Neural cell (in vitro differentiated cells): ENCODE data around the gene SMCO2.

Experiments used
- CTCF ChIP-seq: fragments of 450-650 bp; IDR thresholded peaks from 2 replicates; pipeline ENCODE4 v1.5.1; 2014; ENCODE audit warnings: antibody characterized with exemption, mild to moderate bottlenecking, moderate library complexity; ENCODE audit not compliant: poor library complexity, severe bottlenecking
- MXI1 ChIP-seq: fragments of 450-650 bp; conservative IDR thresholded peaks from 2 replicates; pipeline ENCODE4 v1.6.1; 2014; ENCODE audit warnings: antibody characterized with exemption, mild to moderate bottlenecking; ENCODE audit not compliant: poor library complexity, severe bottlenecking
- REST ChIP-seq: IDR thresholded peaks from 2 replicates; pipeline ENCODE4 v1.6.1; 2012; ENCODE audit warnings: borderline replicate concordance

- TF ChIP-seq CTCF (no peak), MXI1 (no peak), REST (no peak)
Measured at GRCh38 chr12:27468241-27468640, 21.7 kb downstream of the SMCO2 start.
